Spinal cord (tissue), 10 donors: ENCODE results near the gene ZBTB46. TPM values are rescaled to one million over a fixed set of nuclear protein-coding genes. Genes with fewer than 3 reads are reported as not detected.

ENCODE experiments used
- DNase-seq, 6 donors: peaks; one replicate each; pipeline versions ENCODE4 v3.0.0 to v3.0.0-alpha.2; 2013 to 2015; ENCODE audit warnings: low spot score in 6 of 6, low read depth in 4 of 6
- H3K27ac ChIP-seq: one replicate; pipeline ENCODE4 v1.5.1; 2013; ENCODE audit warnings: low read depth, low read length, control low read depth
- H3K27me3 ChIP-seq: one replicate; pipeline ENCODE4 v1.6.1; 2013; ENCODE audit warnings: low read length; ENCODE audit not compliant: control insufficient read depth, insufficient read depth
- H3K36me3 ChIP-seq: one replicate; pipeline ENCODE4 v1.6.1; 2013; ENCODE audit warnings: low read length; ENCODE audit not compliant: control insufficient read depth, insufficient read depth
- H3K4me1 ChIP-seq: one replicate; pipeline ENCODE4 v1.6.1; 2013; ENCODE audit warnings: low read length; ENCODE audit not compliant: control insufficient read depth, insufficient read depth
- H3K4me3 ChIP-seq: one replicate; pipeline ENCODE4 v1.5.1; 2013; ENCODE audit warnings: low read depth, low read length, control low read depth
- H3K9me3 ChIP-seq: one replicate; pipeline ENCODE4 v1.6.1; 2013; ENCODE audit warnings: low read length; ENCODE audit not compliant: control insufficient read depth, insufficient read depth
- WGBS: methylation state at CpG from one replicate; pipeline ENCODE4 v1.1.5; 2013; ENCODE audit warnings: missing lambda C conversion rate; ENCODE audit not compliant: insufficient coverage; 5-methylcytosine and 5-hydroxymethylcytosine counted together
- polyA plus RNA-seq, 2 donors: library from polyadenylated mRNA; unstranded; fragments of 120-200 nt; gene quantifications; one replicate each; pipeline ENCODE4 v1.2.1, GENCODE V29; 2013; ENCODE audit not compliant: insufficient read length in 2 of 2
- total RNA-seq, 2 donors: library from RNA; depleted of rRNA in 1 of 2; stranded (reverse); fragments of 120-200 nt in 1 of 2; fragments of >200 nt in 1 of 2; gene quantifications; one replicate each; pipeline versions ENCODE4 v1.2.3 to v1.2.4, GENCODE V29; 2013 to 2014
- donor health status: healthy.

ZBTB46 gene
- total and polyA plus RNA-seq, 4 donors, result 8.3 to 13.4 (median 11.3) TPM

DNA sequence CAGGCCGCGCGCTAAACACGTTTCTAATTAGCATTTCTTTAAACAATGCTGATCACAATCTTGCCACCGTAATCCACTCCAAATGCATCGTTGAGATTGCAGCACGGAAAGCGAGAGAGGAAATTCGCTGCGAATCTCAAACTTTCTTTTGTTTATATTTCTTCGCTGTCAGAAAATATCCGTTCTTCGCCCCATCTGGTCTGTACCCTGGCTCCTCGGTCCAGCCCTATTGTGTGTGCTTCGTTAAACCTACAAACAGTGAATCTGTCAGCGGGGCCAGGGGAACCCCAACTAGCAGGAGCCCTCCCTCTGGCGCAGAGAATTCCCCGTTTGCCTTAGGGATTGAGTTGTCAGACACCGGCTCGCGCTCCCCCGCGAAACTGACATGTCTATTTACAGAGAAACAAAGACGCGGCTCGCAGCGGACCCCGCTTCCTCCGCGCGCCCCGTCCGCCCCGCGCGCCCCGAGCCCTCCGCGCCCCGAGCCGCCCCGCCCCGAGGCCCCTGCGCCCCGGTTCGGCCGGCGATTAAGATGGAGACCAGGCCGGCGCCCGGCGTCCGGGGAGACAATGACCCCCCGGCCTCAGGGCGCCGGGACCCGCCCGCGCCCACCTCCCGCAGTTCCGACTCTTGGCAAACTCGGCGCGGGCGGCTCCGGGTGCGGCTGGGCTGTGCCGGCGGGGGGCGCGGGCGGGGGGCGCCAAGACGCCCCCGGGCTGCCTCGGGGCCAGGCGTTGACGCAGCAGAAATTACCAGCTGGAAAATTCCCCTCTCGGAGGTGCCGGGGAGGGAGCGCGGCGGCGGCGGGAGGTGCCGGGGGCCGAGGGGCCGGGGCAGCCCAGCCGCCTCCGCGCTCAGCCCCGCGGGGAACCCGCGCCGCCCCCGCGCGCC is 874 bp downstream of the ZBTB46 start:
- H3K27ac ChIP-seq, result peak overlapping the region; percentile 3
- peak in 2 of 6 donors; percentile 50 to 57 for DNase-seq
- H3K36me3 ChIP-seq, result peaks cover 5% of the 10 kb centered on the region
- H3K4me1 ChIP-seq, result peaks cover 32% of the 10 kb centered on the region
- H3K4me3 ChIP-seq, result peak overlapping the region; percentile 45
- WGBS, result under 1% methylated on average over 99 of the region's 99 CpGs
- no peaks in the 10 kb centered on the region for H3K9me3 ChIP-seq
- peaks cover 9% of the 10 kb centered on the region for H3K27me3 ChIP-seq

DNA sequence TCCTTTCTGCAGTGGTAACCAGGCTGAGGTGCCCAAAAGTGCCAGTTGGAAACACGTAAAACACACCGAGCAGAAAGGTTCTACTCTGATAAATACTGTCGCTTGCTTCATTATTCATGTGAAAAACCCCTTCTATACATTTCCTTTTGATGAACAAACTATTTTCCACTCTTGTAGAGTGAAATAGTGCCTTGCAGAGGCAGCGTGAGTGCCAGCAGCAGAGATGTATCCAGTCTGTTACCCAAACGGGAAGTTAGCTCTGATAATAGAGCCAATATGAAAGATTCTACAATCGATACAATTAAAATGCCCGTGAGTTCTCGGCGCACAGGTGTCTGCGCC is 1.5 kb downstream of the ZBTB46 start:
- Histone ChIP-seq H3K27me3 (peaks cover 9% of the 10 kb centered on the region), H3K36me3 (peaks cover 5% of the 10 kb centered on the region), H3K4me1 (peaks cover 26% of the 10 kb centered on the region), H3K4me3 (peak overlapping the region; percentile 45), H3K27ac (peak overlapping the region; percentile 3), H3K9me3 (no peaks in the 10 kb centered on the region)
- WGBS, result 14% methylated on average over 7 of the region's 10 CpGs
- peak in 1 of 6 donors; percentile 44 for DNase-seq

DNA sequence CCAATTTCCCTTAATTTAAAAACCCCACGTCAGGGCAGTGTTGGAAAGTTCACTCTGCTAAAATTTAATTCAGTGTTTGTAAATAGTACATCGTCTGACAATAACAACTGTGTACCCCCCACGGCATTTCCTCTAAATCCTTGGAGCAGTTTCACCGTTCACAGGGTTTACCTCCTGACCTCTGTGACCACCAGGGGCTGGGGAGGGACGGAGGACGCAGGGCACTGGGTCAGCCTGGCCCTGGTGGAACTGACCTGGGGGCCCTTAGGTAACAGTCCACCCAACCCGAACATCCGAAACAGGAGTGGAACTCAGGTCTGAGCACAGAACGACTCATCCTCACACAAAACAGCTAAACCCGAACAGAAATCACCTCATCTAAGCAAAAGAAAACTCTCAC is 2.1 kb downstream of the ZBTB46 start:
- 66% methylated on average over 6 of the region's 10 CpGs for WGBS
- peaks cover 5% of the 10 kb centered on the region for H3K36me3 ChIP-seq
- H3K4me1 ChIP-seq, result peaks cover 20% of the 10 kb centered on the region
- H3K27me3 ChIP-seq, result peaks cover 9% of the 10 kb centered on the region
- H3K9me3 ChIP-seq, result no peaks in the 10 kb centered on the region
- DNase-seq, result no peak
- no peak overlapping the region for H3K27ac ChIP-seq
- H3K4me3 ChIP-seq, result peak overlapping the region; percentile 45

DNA sequence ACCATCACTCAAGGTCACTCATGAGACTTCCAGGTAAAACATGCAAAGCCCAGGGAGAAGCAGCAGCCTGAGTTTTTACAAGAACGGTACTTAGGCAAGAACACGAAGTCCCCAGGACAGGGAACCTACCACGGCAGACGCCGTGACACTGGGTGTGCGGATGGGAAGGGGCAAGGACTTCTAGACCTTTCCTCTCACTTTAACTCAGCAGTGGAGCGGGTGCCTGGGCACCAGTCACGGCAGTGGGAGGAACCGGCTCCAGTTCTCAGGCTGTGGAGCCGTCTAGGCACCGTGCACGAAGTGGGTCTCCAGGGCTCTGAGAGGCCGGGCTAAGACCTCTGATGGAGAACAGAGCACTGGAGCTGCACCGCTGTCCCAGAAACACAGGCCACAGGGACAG is 2.5 kb downstream of the ZBTB46 start:
- WGBS, result 66% methylated on average over 11 of the region's 14 CpGs
- no peak for DNase-seq
- Histone ChIP-seq H3K9me3 (no peaks in the 10 kb centered on the region), H3K4me3 (no peak overlapping the region), H3K27me3 (peaks cover 9% of the 10 kb centered on the region), H3K27ac (no peak overlapping the region), H3K36me3 (peaks cover 5% of the 10 kb centered on the region), H3K4me1 (peaks cover 16% of the 10 kb centered on the region)

DNA sequence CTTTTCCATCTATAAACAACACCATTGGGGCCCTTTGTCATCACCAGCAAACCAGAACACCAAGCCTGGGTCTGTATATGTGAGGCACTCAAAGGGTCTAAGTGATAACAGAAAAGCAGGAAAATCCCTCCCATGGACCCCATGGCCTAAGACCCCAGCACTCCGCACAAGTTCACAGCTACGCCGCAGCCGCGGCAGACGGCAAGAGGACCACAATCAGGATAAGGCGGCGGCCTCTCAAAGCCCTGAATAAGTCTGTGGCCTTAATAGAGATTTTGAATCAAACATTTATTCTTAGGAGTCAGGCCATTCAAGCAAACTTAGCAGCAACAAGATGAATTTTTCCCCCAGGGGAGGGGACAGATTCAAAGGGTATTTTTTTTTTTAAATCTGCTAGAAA is 2.9 kb downstream of the ZBTB46 start:
- H3K4me3 ChIP-seq, result no peak overlapping the region

DNA sequence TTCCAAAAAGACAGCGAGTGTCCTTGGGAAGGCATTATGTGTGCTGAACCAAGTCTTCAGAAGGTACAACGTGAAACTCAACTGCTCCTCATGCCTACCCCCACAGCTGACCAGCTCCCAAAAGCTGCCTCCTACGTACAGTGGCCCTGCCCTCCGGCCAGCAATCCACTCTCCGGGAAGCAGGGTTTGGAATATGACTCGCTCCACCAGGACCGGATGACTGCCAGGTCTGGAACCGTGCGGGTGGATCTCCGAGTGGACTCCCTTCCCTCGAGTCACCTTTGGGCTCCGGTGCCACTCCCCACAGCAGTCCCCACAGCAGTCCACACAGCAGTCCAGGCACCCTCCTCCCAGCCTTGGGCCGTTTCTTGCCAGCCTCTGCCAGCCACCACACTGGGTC is 4.3 kb downstream of the ZBTB46 start:
- Histone ChIP-seq H3K9me3 (no peaks in the 10 kb centered on the region), H3K4me1 (peaks cover 21% of the 10 kb centered on the region), H3K36me3 (peaks cover 3% of the 10 kb centered on the region), H3K27ac (no peak overlapping the region), H3K27me3 (peaks cover 9% of the 10 kb centered on the region), H3K4me3 (no peak overlapping the region)
- 84% methylated on average over 13 of the region's 13 CpGs for WGBS
- DNase-seq, result no peak

More for the DNA sequence above, 2.9 kb downstream of the ZBTB46 start:
- H3K4me1 ChIP-seq, result peaks cover 15% of the 10 kb centered on the region
- DNase-seq, result no peak
- peaks cover 5% of the 10 kb centered on the region for H3K36me3 ChIP-seq
- H3K27ac ChIP-seq, result no peak overlapping the region
- peaks cover 9% of the 10 kb centered on the region for H3K27me3 ChIP-seq
- WGBS, result no CpG with 5 or more reads among the region's 8 CpGs
- no peaks in the 10 kb centered on the region for H3K9me3 ChIP-seq

DNA sequence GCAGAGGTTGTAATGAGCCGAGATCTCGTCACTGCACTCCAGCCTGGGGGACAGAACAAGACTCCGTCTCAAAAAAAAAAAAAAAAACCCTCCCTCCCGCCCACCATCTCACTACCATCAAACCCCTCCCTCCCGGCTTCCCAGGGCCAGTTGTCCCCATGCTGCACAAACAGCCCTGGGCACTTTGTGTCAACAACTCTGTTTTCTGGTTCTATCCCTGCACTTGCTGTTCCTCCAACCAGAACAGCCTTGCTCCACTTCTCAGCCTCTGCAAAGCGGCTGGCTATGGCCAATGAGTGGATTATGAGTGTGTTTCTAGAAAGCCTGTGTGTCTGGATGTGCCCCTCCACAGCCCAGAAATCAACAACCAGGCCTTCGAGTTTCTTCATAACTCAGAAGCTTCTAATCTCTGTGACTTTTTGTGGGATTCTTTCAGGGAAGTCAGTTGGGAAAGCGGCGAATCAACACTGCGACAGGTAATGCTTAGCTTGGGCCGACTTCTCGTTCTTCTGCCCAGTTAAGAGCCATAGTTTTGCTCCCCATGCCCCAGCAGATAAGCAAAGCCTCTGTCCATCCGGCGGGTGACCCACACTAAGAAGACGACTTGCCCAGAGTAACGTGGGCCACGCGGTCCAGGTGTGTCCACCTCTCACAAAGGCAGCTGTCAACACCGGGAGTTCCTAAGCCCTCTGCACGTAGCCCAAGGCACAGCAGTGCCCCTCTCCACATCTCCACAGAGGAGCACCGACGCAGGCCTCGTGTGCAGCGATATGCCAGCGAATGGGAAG is 5.5 kb downstream of the ZBTB46 start:
- Histone ChIP-seq H3K27ac (no peak overlapping the region), H3K9me3 (no peaks in the 10 kb centered on the region), H3K36me3 (peaks cover 3% of the 10 kb centered on the region), H3K4me3 (no peak overlapping the region), H3K4me1 (peaks cover 21% of the 10 kb centered on the region), H3K27me3 (peaks cover 9% of the 10 kb centered on the region)
- 86% methylated on average over 15 of the region's 25 CpGs for WGBS
- no peak for DNase-seq

DNA sequence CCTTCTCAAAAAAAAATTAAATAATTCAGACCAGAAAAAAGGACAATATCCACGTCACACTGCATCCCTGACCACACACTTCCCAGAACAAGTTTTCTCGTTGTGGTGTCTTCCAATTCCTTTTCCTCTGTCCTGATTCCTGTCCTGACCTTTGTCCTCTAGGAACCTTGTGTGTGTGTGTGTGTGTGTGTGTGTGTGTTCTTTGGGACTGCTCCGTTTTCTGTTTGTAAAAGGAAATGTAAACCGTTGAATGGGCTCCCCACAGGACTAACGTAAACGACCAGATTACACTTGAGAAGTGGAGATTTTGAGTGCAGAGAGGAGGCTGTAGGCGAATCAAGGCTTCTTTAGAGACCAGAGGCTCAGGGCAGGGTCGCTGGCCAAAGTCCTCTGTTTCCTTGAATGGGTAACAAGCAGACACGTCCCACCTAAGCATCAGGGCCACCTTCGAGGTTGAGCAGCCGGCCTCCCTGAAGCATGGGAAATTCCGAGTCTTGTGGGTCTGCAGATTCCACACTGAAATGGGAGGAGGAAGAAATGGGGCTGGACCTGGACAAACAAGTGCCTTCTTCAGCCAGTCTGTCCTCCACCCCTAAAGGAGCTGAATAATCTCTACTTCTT is 7.3 kb downstream of the ZBTB46 start:
- peaks cover 3% of the 10 kb centered on the region for H3K36me3 ChIP-seq
- no peak overlapping the region for H3K4me3 ChIP-seq
- 47% methylated on average over 11 of the region's 12 CpGs for WGBS
- peak in 1 of 6 donors; percentile 2 for DNase-seq
- H3K27me3 ChIP-seq, result no peaks in the 10 kb centered on the region
- no peaks in the 10 kb centered on the region for H3K9me3 ChIP-seq
- H3K27ac ChIP-seq, result no peak overlapping the region
- H3K4me1 ChIP-seq, result peaks cover 9% of the 10 kb centered on the region

DNA sequence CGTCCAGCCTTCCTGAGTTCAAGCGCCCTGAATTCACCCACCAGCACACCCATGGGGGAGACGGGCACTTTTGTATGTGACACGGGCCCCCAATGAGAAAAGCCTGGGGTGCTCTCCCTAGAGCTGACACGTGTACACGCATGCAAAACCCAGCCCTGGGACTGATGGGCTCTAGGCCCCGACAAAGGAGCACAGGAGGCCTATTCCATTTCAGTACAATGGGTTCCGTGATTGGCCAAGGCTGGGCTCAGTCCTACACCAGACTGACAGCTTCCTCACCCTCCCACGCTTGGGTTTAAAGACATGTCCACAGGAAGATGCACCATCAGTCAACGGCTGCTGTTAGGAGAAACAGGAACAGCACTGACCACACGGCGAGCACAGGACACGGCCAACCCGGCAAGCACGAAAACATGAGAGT is 8.8 kb downstream of the ZBTB46 start:
- no peak overlapping the region for H3K4me3 ChIP-seq
- WGBS, result 80% methylated on average over 15 of the region's 15 CpGs
- peak in 1 of 6 donors; percentile 4 for DNase-seq
- H3K27me3 ChIP-seq, result no peaks in the 10 kb centered on the region
- peaks cover 6% of the 10 kb centered on the region for H3K4me1 ChIP-seq
- no peak overlapping the region for H3K27ac ChIP-seq
- H3K36me3 ChIP-seq, result peaks cover 6% of the 10 kb centered on the region
- no peaks in the 10 kb centered on the region for H3K9me3 ChIP-seq
